Hematopoietic multipotent progenitor cell (in vitro differentiated cells): ENCODE results near the gene NEDD4L. TPM values are rescaled to one million over a fixed set of nuclear protein-coding genes. Genes with fewer than 3 reads are reported as not detected.
"Not testable (repeated sequence)": the region's sequence is repeated elsewhere in the genome, so short reads cannot be mapped to it uniquely, and the experiment has no call there.

Experiments used
- DNase-seq, 3 donors: peaks; one replicate each; pipeline ENCODE4 v3.0.0-alpha.2; 2011 to 2015; ENCODE audit warnings: low read depth in 2 of 3, low spot score in 2 of 3
- small RNA-seq: library from RNA; depleted of rRNA; stranded (forward); fragments of <200 nt; gene quantifications from one replicate; pipeline ENCODE3, GENCODE V24; 2012
- total RNA-seq: library from RNA; depleted of rRNA; stranded (reverse); fragments of >200 nt; gene quantifications from one replicate; pipeline ENCODE4 v1.2.3, GENCODE V29; 2012

Gene NEDD4L
- total RNA-seq, 1 donor = 14.5 TPM

- no peak for DNase-seq
These were observed 387.2 kb downstream of the NEDD4L start for GRCh38 chr18:58431215-58431614.

GRCh38 chr18:58432050-58432727 is 388.2 kb downstream of the NEDD4L start:
- DNase-seq = no peak

DNA sequence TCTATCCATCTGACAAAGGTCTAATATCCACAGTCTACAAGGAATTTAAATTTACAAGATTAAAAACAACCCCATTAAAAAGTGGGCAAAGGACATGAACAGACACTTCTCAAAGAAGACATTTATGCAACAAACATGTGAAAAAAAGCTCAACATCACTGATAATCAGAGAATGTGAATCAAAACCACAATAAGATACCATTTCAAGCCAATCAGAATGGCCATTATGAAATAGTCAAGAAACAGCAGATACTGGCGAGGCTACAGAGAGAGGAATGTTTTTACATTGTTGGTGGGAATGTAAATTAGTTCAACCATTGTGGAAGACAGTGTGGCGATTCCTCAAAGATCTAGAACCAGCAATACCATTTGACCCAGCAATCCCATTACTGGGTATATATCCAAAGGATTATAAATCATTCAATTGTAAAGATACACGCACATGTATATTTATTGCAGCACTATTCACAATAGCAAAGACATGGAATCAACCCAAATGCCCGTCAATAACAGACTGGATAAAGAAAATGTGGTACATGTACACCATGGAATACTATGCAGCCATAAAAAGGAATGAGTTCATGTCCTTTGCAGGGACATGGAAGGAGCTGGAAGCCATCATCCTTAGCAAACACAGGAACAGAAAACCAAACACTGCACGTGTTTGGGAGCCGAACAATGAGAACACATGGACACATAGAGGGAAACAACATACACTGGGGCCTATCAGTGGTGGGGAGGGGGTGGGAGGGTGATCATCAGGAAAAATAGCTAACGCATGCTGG is 391.4 kb downstream of the NEDD4L start:
- DNase-seq = not testable (repeated sequence)

DNA sequence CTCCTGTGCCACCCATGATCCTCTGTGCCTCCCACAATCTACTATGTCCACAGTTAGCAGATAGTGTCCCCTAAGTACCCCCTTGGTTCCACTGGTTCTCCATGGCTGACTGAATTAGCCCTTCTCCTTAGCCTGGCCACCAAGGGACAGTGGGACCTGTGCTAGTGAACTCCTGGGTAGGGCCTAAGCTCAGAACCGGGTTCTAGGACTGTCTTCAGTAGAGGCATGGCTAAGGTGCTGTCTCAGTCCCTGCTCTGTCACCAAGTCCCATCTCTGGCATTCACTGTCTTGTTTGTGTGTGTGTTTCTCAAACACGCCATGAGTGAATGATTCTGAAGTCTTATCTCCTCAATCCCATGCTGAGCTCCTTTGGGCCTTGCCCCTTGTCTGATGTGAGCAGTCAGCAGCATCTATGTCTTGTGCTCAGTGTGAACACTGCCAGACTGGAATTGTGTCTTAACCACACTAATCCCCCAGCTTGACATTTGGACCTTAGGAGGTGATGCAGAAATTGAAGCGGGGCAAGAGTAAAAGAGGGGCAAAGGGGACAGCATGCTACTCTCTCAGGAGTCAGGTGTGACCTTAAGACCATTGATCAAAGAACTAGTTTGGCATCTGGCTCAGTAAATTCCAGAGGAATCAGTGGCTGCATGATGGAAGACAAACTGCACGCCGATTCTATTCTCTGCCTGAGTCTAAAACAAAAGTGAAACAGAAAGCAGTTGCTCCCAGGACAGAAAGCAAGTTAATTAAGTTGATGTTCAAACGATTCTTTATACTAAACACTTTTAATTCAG is 394.3 kb downstream of the NEDD4L start:
- DNase-seq = peak in 2 of 3 donors; percentile 24 to 71

DNA sequence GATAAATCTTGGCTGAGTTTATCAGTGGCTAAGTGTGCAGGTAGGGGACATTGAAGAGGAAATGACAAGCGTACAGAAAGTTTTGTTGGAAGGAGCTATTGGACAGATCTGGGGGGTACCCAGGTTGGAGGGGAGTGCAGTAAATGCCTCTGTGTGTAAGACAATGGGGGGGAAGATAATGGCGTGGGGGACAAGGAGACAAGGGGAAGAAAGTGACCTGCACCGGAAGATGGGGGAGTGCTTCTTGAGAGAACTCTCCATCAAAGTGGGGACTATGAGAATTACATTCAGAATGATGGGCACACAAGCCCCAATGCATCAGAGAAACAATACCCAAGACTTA is 394.9 kb downstream of the NEDD4L start:
- DNase-seq = no peak

DNA sequence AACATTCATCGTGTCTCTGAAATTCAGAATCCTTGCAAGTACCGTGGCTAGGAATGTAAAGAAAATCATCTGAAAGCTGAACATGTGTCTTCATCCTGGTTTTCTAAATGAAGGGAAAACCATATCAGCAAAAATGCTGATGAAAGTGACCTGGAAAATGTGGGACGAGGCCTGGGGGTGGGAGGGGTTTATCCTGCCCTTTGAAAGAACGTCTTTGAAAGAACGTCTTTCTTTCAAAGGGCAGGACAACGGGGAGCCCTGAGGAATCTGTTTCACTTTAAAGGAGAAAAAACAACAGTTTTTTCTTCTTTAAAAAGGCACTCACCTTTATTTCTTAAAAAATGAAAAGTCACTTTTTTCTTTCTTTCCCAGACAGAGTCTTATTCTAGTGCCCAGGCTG is 399.6 kb downstream of the NEDD4L start:
- no peak for DNase-seq

DNA sequence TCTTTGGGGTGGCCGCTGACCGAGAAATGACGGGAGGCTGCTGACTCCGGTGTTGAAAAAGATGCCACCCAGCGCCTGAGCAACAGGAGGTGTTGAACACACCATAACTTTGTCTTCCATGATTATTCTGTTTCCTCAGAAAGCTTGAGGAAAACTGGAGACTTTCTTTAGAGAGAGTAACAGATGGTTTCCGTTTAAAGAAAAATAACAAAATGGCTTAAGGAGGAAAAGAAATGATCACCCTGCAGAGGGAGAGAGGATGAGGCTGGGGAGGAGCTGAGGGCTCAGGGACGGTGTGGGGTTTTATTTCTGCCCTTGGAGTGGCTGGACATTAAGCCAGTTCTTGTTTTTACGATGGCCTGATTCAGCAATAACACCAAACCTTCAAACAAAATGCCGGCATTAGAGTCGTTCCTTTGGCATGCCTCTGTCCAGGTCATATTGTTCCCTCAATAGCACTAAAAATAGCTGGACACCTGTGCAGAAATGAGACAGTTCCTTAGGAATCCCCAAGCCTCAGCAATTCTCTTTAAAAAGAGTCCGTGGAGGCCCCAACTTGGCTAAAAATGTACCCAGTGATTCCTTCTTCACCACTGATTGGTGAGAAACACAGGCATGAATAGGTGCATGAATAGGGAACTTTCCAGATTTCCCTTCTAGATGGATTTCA is 402.5 kb downstream of the NEDD4L start:
- no peak for DNase-seq

DNA sequence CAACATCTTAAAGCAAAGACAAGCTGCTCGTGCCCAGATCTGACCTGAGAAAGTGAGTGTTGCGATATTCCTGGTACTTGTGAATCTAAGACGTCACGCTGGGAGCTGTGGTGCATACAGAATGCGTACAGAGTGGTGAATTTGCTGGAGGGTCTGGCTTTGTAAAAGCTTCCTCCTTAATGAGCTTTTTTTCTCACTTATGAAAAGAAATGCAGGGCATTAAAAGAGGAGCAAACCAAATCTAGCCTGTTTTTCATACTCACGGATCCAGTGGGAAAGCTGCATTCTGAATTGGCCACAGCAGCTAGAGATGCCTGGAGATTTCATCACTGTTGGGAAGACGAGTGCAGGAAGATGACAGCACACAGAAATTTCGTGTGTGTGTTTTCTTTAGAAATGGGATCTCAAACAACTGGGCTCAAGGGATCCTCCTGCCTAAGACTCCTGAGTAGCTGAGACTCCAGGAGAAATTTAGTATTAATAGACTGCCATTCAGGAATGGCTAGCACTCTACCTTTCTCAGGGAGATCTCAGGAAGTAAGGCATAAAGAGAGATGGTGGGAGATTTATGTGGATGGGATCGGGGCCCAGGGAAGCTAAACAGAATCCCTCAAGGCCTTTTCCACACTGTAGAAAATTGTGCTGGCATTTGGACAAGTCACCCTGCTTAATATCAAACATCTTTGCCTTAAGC is 403.5 kb downstream of the NEDD4L start:
- DNase-seq = no peak

GRCh38 chr18:58449464-58449863 is 405.4 kb downstream of the NEDD4L start:
- DNase-seq = no peak

Small RNA genes within 50 kb of the gene (small RNA-seq; reads per million reads assigned to genes)
- gene HMGN1P30 (not detected), gene MIR3591 (not detected)

Other genes with a start within 250 kb of the NEDD4L start
- 0.27 TPM for gene ATP8B1, start 240.9 kb upstream of the NEDD4L start, total RNA-seq